NCI-H345 (cell line): ENCODE data around the gene POLR1G.

Experiments
- DNase-seq: peaks from one replicate; lab custom pipeline; 2025; lab: John Stamatoyannopoulos, UW

The POLR1G gene

GRCh38 chr19:45406226-45407090 is at the start of gene POLR1G:
Gene POLR1G, plus strand, starts transcription at chr19:45406644. Its CDS starts 53 bp downstream, at chr19:45406697.
- DNase-seq: peak; percentile 80

GRCh38 chr19:45356760-45357444 is 49.5 kb upstream of the POLR1G start:
- DNase-seq: no peak

GRCh38 chr19:45357445-45357783 is 49.0 kb upstream of the POLR1G start:
- no peak for DNase-seq

GRCh38 chr19:45358213-45358792 is 48.1 kb upstream of the POLR1G start:
- no peak for DNase-seq

- DNase-seq: no peak
Observed at GRCh38 chr19:45361608-45362007, 44.8 kb upstream of the POLR1G start.

- DNase-seq: no peak
Observed at GRCh38 chr19:45362291-45362690, 44.2 kb upstream of the POLR1G start.

GRCh38 chr19:45363861-45364459 is 42.5 kb upstream of the POLR1G start:
- DNase-seq: no peak

- DNase-seq: no peak
Observed at GRCh38 chr19:45364696-45365095, 41.7 kb upstream of the POLR1G start.

- DNase-seq: no peak
Observed at GRCh38 chr19:45368127-45368526, 38.3 kb upstream of the POLR1G start.

- no peak for DNase-seq
Observed at GRCh38 chr19:45368737-45369340, 37.6 kb upstream of the POLR1G start.

- DNase-seq: peak; percentile 96
Observed at GRCh38 chr19:45370410-45371204, 35.8 kb upstream of the POLR1G start, which contains the start of gene ERCC2. Gene ERCC2, minus strand, starts transcription at chr19:45370573. Its CDS starts 33 bp downstream, at chr19:45370540.

GRCh38 chr19:45376045-45376724 is 30.3 kb upstream of the POLR1G start:
- DNase-seq: no peak

GRCh38 chr19:45380107-45380506 is 26.3 kb upstream of the POLR1G start:
- no peak for DNase-seq

- DNase-seq: no peak
Observed at GRCh38 chr19:45382426-45382825, 24.0 kb upstream of the POLR1G start.

- no peak for DNase-seq
Observed at GRCh38 chr19:45385392-45386221, 20.8 kb upstream of the POLR1G start.

GRCh38 chr19:45391346-45391745 is 15.1 kb upstream of the POLR1G start:
- DNase-seq: no peak

- no peak for DNase-seq
Observed at GRCh38 chr19:45391871-45392665, 14.4 kb upstream of the POLR1G start.

GRCh38 chr19:45395821-45396617 is 10.4 kb upstream of the POLR1G start:
- no peak for DNase-seq
